Activated T-helper 1 cell treated with anti-CD3 and anti-CD28 coated beads, Interleukin-2, amount 50 U/mL, for 16 hours (primary cell): ENCODE data around the gene RAB34.

ENCODE experiments used
- DNase-seq, 2 donors: peaks; one replicate each; pipeline ENCODE4 v3.0.0-alpha.2; 2020; ENCODE audit warnings: low read depth in 1 of 2, low spot score in 1 of 2

RAB34 gene

GRCh38 chr17:28712705-28713415 lies 4.8 kb downstream of the RAB34 start:
- no peak for DNase-seq

GRCh38 chr17:28712032-28712704 lies 5.5 kb downstream of the RAB34 start:
- peak; percentile 34 to 51 for DNase-seq

GRCh38 chr17:28711723-28712031 lies 6.0 kb downstream of the RAB34 start, which contains the start of gene PROCA1:
Gene PROCA1 (minus strand): TSS chr17:28711888. CDS start chr17:28711660, 228 bp downstream.
- DNase-seq: no peak

GRCh38 chr17:28710861-28711722 lies 6.6 kb downstream of the RAB34 start:
- DNase-seq: peak; percentile 79 to 81

GRCh38 chr17:28707339-28707720 lies 10.3 kb downstream of the RAB34 start:
- no peak for DNase-seq

GRCh38 chr17:28706471-28707338 lies 11.0 kb downstream of the RAB34 start:
- no peak for DNase-seq

- DNase-seq: no peak
Measured at GRCh38 chr17:28705728-28706334, 11.8 kb downstream of the RAB34 start.

GRCh38 chr17:28705074-28705659 lies 12.5 kb downstream of the RAB34 start:
- no peak for DNase-seq

- DNase-seq: no peak
Measured at GRCh38 chr17:28704219-28704858, 13.3 kb downstream of the RAB34 start.

- no peak for DNase-seq
Measured at GRCh38 chr17:28703552-28704218, 14.0 kb downstream of the RAB34 start.

- DNase-seq: no peak
Measured at GRCh38 chr17:28702752-28703150, 14.9 kb downstream of the RAB34 start.

GRCh38 chr17:28702026-28702751 lies 15.5 kb downstream of the RAB34 start:
- DNase-seq: no peak

- no peak for DNase-seq
Measured at GRCh38 chr17:28700830-28701492, 16.7 kb downstream of the RAB34 start.

GRCh38 chr17:28700278-28700677 lies 17.4 kb downstream of the RAB34 start:
- no peak for DNase-seq

- DNase-seq: no peak
Measured at GRCh38 chr17:28698253-28698941, 19.3 kb downstream of the RAB34 start.

- no peak for DNase-seq
Measured at GRCh38 chr17:28693869-28694268, 23.8 kb downstream of the RAB34 start.

- DNase-seq: no peak
Measured at GRCh38 chr17:28689011-28689410, 28.7 kb downstream of the RAB34 start.
